HCT116 (cell line): ENCODE results near the gene ZNF627. TPM values are rescaled to one million over a fixed set of nuclear protein-coding genes. Genes with fewer than 3 reads are reported as not detected.

Experiments
- ATAC-seq: fragments of 200-7000 bp; cut with Tn5 transposase; 2 replicates; pipeline ENCODE4 v1.9.1; 2020; ENCODE audit warnings: mild to moderate bottlenecking, moderate library complexity
- BruUV-seq: library from RNA; stranded (reverse); fragments of 400-500 nt; replicated peaks from 2 replicates; lab custom pipeline; 2021; lab: Mats Ljungman, UMichigan
- CTCF ChIA-PET: fragments of 300-600 bp; sonication (Branson Sonifier 250); formaldehyde crosslinking; loops from one replicate; lab custom pipeline; 2021; ENCODE audit warnings: antibody characterized with exemption; lab: Charles Lee
- POLR2A ChIA-PET: fragments of 300-600, 350-600 bp; sonication (Branson Sonifier 250); formaldehyde crosslinking; loops from one replicate; lab custom pipeline; 2021; ENCODE audit warnings: antibody characterized with exemption; lab: Charles Lee
- RAD21 ChIA-PET, 2 experiments: fragments of 300-600 bp; sonication (Branson Sonifier 250); formaldehyde crosslinking; loops; one replicate each; lab custom pipeline; 2023; ENCODE audit warnings: low total read pairs in 2 of 2; ENCODE audit not compliant: uncharacterized antibody in 2 of 2, unreplicated experiment in 2 of 2, low non-redundant PET in 1 of 2; lab: Charles Lee
- DNase-seq: peaks from one replicate; pipeline ENCODE4 v3.0.0-alpha.2; 2010; ENCODE audit warnings: low read depth, low spot score
- H2AFZ ChIP-seq: fragments of 200-600 bp; shearing (Covaris generic), sonication (generic); 2 replicates; pipeline ENCODE4 v1.6.1; 2017; ENCODE audit warnings: low read depth, mixed run types, mixed read lengths, antibody characterized with exemption, low read length; ENCODE audit not compliant: poor library complexity, severe bottlenecking
- H3K27ac ChIP-seq: 2 replicates; pipeline ENCODE4 v1.5.1; 2012; ENCODE audit warnings: low read depth, low read length
- H3K27me3 ChIP-seq: fragments of 200-600 bp; sonication (generic); 2 replicates; pipeline ENCODE4 v1.6.1; 2016; ENCODE audit warnings: mixed run types, low read length, mixed read lengths; ENCODE audit not compliant: insufficient read depth
- H3K36me3 ChIP-seq, 2 experiments: fragments of 200-500 bp in 1 of 2; fragments of 200-600 bp in 1 of 2; sonication (Bioruptor generic) in 1 of 2; sonication (generic) in 1 of 2; 2 replicates each; pipeline versions ENCODE4 v1.5.1 to v1.6.1; 2014 to 2016; ENCODE audit warnings: low read length in 2 of 2, inconsistent platforms in 1 of 2, mixed read lengths in 1 of 2, mixed run types in 1 of 2; ENCODE audit not compliant: insufficient read depth in 2 of 2, control insufficient read depth in 1 of 2
- H3K4me1 ChIP-seq, 2 experiments: fragments of 200-600 bp in 1 of 2; sonication (generic) in 1 of 2; 2 replicates each; pipeline versions ENCODE4 v1.5.1 to v1.6.1; 2012 to 2017; ENCODE audit warnings: low read length in 2 of 2, inconsistent platforms in 1 of 2, mild to moderate bottlenecking in 1 of 2, mixed read lengths in 1 of 2, mixed run types in 1 of 2, moderate library complexity in 1 of 2; ENCODE audit not compliant: insufficient read depth in 2 of 2, control insufficient read depth in 1 of 2
- H3K4me2 ChIP-seq: fragments of 200-600 bp; sonication (generic); 2 replicates; pipeline ENCODE4 v1.6.1; 2017; ENCODE audit warnings: mixed run types, low read length, mixed read lengths
- H3K4me3 ChIP-seq, 2 experiments: fragments of 200-600 bp in 1 of 2; sonication (generic) in 1 of 2; replicated peaks in 1 of 2; 2 replicates each; pipeline ENCODE4 v1.5.1; 2011 to 2016; ENCODE audit warnings: low read length in 2 of 2, control low read depth in 1 of 2, low read depth in 1 of 2, mild to moderate bottlenecking in 1 of 2, mixed read lengths in 1 of 2, mixed run types in 1 of 2
- H3K79me2 ChIP-seq: fragments of 200-600 bp; sonication (generic); 2 replicates; pipeline ENCODE4 v1.6.1; 2017; ENCODE audit warnings: mild to moderate bottlenecking, mixed run types, low read length, moderate library complexity, mixed read lengths; ENCODE audit not compliant: insufficient read depth
- H3K9ac ChIP-seq: fragments of 200-600 bp; sonication (generic); 2 replicates; pipeline ENCODE4 v1.6.1; 2016; ENCODE audit warnings: low read length, mixed read lengths
- H3K9me2 ChIP-seq: fragments of 200-600 bp; sonication (generic), shearing (Covaris generic); 2 replicates; pipeline ENCODE4 v1.6.1; 2017; ENCODE audit warnings: mixed run types, mild to moderate bottlenecking, moderate library complexity; ENCODE audit not compliant: insufficient read depth
- H3K9me3 ChIP-seq, 2 experiments: fragments of 200-500 bp in 1 of 2; fragments of 200-600 bp in 1 of 2; sonication (Bioruptor generic) in 1 of 2; sonication (generic) in 1 of 2; 2 replicates each; pipeline ENCODE4 v1.6.1; 2014 to 2017; ENCODE audit warnings: low read length in 2 of 2, mixed read lengths in 2 of 2, inconsistent platforms in 1 of 2, low read depth in 1 of 2, mild to moderate bottlenecking in 1 of 2, mixed run types in 1 of 2, moderate library complexity in 1 of 2; ENCODE audit not compliant: control insufficient read depth in 1 of 2, insufficient read depth in 1 of 2
- H4K20me1 ChIP-seq: fragments of 200-600 bp; sonication (generic), shearing (Covaris generic); 2 replicates; pipeline ENCODE4 v1.6.1; 2017; ENCODE audit warnings: mixed run types, mild to moderate bottlenecking, moderate library complexity; ENCODE audit not compliant: insufficient read depth
- ATF3 ChIP-seq: IDR thresholded peaks from 2 replicates; pipeline ENCODE4 v1.6.1; 2012
- CBX3 ChIP-seq: IDR thresholded peaks from 2 replicates; pipeline ENCODE4 v1.6.1; 2012; ENCODE audit warnings: low read depth
- EGR1 ChIP-seq: IDR thresholded peaks from 2 replicates; pipeline ENCODE4 v1.6.1; 2012; ENCODE audit warnings: low read depth
- ELF1 ChIP-seq: IDR thresholded peaks from 2 replicates; pipeline ENCODE4 v1.6.1; 2012; ENCODE audit warnings: low read depth, borderline replicate concordance
- EZH2 ChIP-seq: fragments of 200-600 bp; sonication (generic); IDR thresholded peaks from 2 replicates; pipeline ENCODE4 v1.6.1; 2017; ENCODE audit warnings: antibody characterized with exemption, mixed run types
- EZH2phosphoT487 ChIP-seq: fragments of 200-600 bp; IDR thresholded peaks from 2 replicates; pipeline ENCODE4 v1.6.1; 2018; ENCODE audit warnings: antibody characterized with exemption, borderline replicate concordance
- FOSL1 ChIP-seq: IDR thresholded peaks from 2 replicates; pipeline ENCODE4 v1.6.1; 2012; ENCODE audit warnings: low read depth
- JUND ChIP-seq: IDR thresholded peaks from 2 replicates; pipeline ENCODE4 v1.6.1; 2012
- POLR2A ChIP-seq: IDR thresholded peaks from 2 replicates; pipeline ENCODE4 v1.7.0; 2011; ENCODE audit warnings: borderline replicate concordance; ENCODE audit not compliant: insufficient read depth, insufficient read length; ENCODE audit errors: extremely low read depth
- REST ChIP-seq: IDR thresholded peaks from 2 replicates; pipeline ENCODE4 v1.6.1; 2012; ENCODE audit warnings: low read depth
- SIN3A ChIP-seq: IDR thresholded peaks from 2 replicates; pipeline ENCODE4 v1.6.1; 2012; ENCODE audit warnings: low read depth
- SRF ChIP-seq: IDR thresholded peaks from 2 replicates; pipeline ENCODE4 v1.6.1; 2012; ENCODE audit warnings: low read depth
- TCF7L2 ChIP-seq: IDR thresholded peaks from 2 replicates; pipeline ENCODE4 v1.7.0; 2011; ENCODE audit warnings: borderline replicate concordance, inconsistent platforms; ENCODE audit not compliant: insufficient read depth, insufficient read length; ENCODE audit errors: extremely low read depth
- YY1 ChIP-seq: IDR thresholded peaks from 2 replicates; pipeline ENCODE4 v1.6.1; 2011; ENCODE audit warnings: low read length, low read depth, moderate library complexity, mild to moderate bottlenecking; ENCODE audit not compliant: insufficient replicate concordance; ENCODE audit errors: extremely low read depth
- ZFX ChIP-seq: fragments of 450-650 bp; IDR thresholded peaks from 2 replicates; pipeline ENCODE4 v1.6.1; 2017
- ZNF274 ChIP-seq: fragments of 200-500 bp; sonication (Bioruptor generic); IDR thresholded peaks from 2 replicates; pipeline ENCODE4 v1.6.1; 2014; ENCODE audit warnings: mild to moderate bottlenecking, low read depth, low read length, inconsistent platforms
- intact Hi-C: fragments of 100-400 bp; cut with micrococcal nuclease; formaldehyde crosslinking; loops from 2 replicates; pipeline ENCODE4 v1.10.0; 2022
- total RNA-seq: library from RNA; stranded (reverse); gene quantifications from one replicate; pipeline ENCODE4 v1.2.1, GENCODE V29; 2021; ENCODE audit not compliant: unreplicated experiment
- TF ChIP-seq, protein P1 (sequence below): IDR thresholded peaks from 2 replicates; pipeline ENCODE4 v1.6.1; 2012
- TF ChIP-seq, protein P2 (sequence below), 3 experiments: fragments of 200-600 bp in 1 of 3; sonication (generic) in 1 of 3; IDR thresholded peaks in 2 of 3; conservative IDR thresholded peaks in 1 of 3; 2 replicates each; pipeline ENCODE4 v1.5.1; 2012 to 2017; ENCODE audit warnings: low read depth in 2 of 3, low read length in 2 of 3, antibody characterized with exemption in 1 of 3, borderline replicate concordance in 1 of 3, control low read depth in 1 of 3, mild to moderate bottlenecking in 1 of 3, mixed read lengths in 1 of 3, mixed run types in 1 of 3, moderate library complexity in 1 of 3; ENCODE audit not compliant: insufficient read depth in 1 of 3

The ZNF627 gene
- total RNA-seq, 1 experiment from 2014 or later: 14.8 TPM

DNA sequence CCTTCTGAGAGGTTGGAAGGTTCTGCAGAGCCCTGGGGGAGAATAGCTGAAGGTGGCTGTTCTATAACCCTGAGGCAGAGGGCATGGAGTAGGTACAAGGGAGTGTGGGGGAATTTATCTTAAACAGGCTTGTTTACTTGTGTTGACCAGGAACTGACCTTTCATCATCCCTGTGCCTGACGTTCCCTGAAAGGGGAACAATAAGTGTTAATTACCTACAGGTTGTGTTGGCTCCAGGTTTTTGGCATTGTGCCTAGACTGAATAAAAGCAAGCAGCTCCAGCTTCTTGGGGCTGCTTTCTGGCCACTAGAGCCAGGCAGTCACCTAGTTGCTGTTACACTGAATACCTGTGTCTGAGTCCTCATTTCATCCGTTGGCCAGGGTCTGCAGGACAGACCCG lies 60.0 kb downstream of the ZNF627 start:
- no peak overlapping the region for H3K4me2 ChIP-seq
- no peak overlapping the region for H3K27ac ChIP-seq
- ATAC-seq (no peak), DNase-seq (no peak)
- intact Hi-C loops: no loop called here
- no peaks in the 10 kb centered on the region for H4K20me1 ChIP-seq
- H2AFZ ChIP-seq: no peak overlapping the region
- no peaks in the 10 kb centered on the region for H3K27me3 ChIP-seq
- peaks cover 0 to 12% of the 10 kb centered on the region in 2 experiments; a peak in 3 of 4 replicates for H3K36me3 ChIP-seq
- H3K9ac ChIP-seq: no peak overlapping the region
- no peaks in the 10 kb centered on the region for H3K9me2 ChIP-seq
- H3K9me3 ChIP-seq: peaks cover 14 to 19% of the 10 kb centered on the region in 2 experiments; a peak in 2 of 4 replicates
- no peaks in the 10 kb centered on the region for H3K79me2 ChIP-seq
- POLR2A ChIA-PET: no interaction called here
- BruUV-seq: no TSS peak
- TF ChIP-seq JUND (no peak), FOSL1 (no peak), ELF1 (no peak), CBX3 (no peak), EZH2 (no peak), EGR1 (no peak), SIN3A (no peak), ZNF274 (no peak), ZFX (no peak), EZH2phosphoT487 (no peak), YY1 (no peak), POLR2A (no peak), TCF7L2 (no peak), REST (no peak), SRF (no peak), ATF3 (no peak)
- TF ChIP-seq, protein P1, sequence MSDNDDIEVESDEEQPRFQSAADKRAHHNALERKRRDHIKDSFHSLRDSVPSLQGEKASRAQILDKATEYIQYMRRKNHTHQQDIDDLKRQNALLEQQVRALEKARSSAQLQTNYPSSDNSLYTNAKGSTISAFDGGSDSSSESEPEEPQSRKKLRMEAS: no peak
- TF ChIP-seq, protein P2, sequence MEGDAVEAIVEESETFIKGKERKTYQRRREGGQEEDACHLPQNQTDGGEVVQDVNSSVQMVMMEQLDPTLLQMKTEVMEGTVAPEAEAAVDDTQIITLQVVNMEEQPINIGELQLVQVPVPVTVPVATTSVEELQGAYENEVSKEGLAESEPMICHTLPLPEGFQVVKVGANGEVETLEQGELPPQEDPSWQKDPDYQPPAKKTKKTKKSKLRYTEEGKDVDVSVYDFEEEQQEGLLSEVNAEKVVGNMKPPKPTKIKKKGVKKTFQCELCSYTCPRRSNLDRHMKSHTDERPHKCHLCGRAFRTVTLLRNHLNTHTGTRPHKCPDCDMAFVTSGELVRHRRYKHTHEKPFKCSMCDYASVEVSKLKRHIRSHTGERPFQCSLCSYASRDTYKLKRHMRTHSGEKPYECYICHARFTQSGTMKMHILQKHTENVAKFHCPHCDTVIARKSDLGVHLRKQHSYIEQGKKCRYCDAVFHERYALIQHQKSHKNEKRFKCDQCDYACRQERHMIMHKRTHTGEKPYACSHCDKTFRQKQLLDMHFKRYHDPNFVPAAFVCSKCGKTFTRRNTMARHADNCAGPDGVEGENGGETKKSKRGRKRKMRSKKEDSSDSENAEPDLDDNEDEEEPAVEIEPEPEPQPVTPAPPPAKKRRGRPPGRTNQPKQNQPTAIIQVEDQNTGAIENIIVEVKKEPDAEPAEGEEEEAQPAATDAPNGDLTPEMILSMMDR (IDR thresholded peaks at IDR 0.05 in 2 of 3, conservative IDR thresholded peaks at IDR 0.05 in 1 of 3; ENCODE audit: borderline replicate concordance in 1 of 3, insufficient read depth in 1 of 3, low read depth in 2 of 3, low read length in 2 of 3): no peak
- no peaks in the 10 kb centered on the region for H3K4me1 ChIP-seq
- RAD21 ChIA-PET: no interaction called here
- no peak overlapping the region for H3K4me3 ChIP-seq
- CTCF ChIA-PET: no interaction called here
